ENCODE results near the gene ADCYAP1R1. TPM values are rescaled to one million over a fixed set of nuclear protein-coding genes. Genes with fewer than 3 reads are reported as not detected.

ADCYAP1R1 gene
- total RNA-seq, 6 experiments from 2014 or later, result 0.03 TPM; not detected in 5

GRCh38 chr7:31076641-31077310 is 24.7 kb downstream of the ADCYAP1R1 start:
- TF ChIP-seq CTCF (IDR thresholded peaks at IDR 0.05), result no peak
- Mint-ChIP-seq H3K27ac (no peak overlapping the region), H3K4me1 (ENCODE audit: low read depth) (peaks cover 6% of the 10 kb centered on the region), H3K27me3 (ENCODE audit: insufficient read depth) (peaks cover 23% of the 10 kb centered on the region), H3K9me3 (no peaks in the 10 kb centered on the region; the same call in 1 of the 2 replicates), H3K4me3 (no peak overlapping the region), H3K36me3 (ENCODE audit: low read depth) (no peaks in the 10 kb centered on the region)
- no peak for DNase-seq

- no peak overlapping the region for H3K27ac Mint-ChIP-seq
- H3K4me1 Mint-ChIP-seq (ENCODE audit: low read depth), result peaks cover 6% of the 10 kb centered on the region
- TF ChIP-seq CTCF (IDR thresholded peaks at IDR 0.05), result no peak
- no peaks in the 10 kb centered on the region; the same call in 1 of the 2 replicates for H3K9me3 Mint-ChIP-seq
- H3K4me3 Mint-ChIP-seq, result no peak overlapping the region
- H3K27me3 Mint-ChIP-seq (ENCODE audit: insufficient read depth), result peaks cover 32% of the 10 kb centered on the region
- DNase-seq, result no peak
- H3K36me3 Mint-ChIP-seq (ENCODE audit: low read depth), result no peaks in the 10 kb centered on the region
Observed at GRCh38 chr7:31077484-31078362, 25.6 kb downstream of the ADCYAP1R1 start.

GRCh38 chr7:31078363-31078990 is 26.4 kb downstream of the ADCYAP1R1 start:
- Mint-ChIP-seq H3K27me3 (ENCODE audit: insufficient read depth) (peaks cover 32% of the 10 kb centered on the region), H3K36me3 (ENCODE audit: low read depth) (no peaks in the 10 kb centered on the region), H3K4me3 (no peak overlapping the region), H3K27ac (no peak overlapping the region), H3K4me1 (ENCODE audit: low read depth) (peaks cover 6% of the 10 kb centered on the region), H3K9me3 (no peaks in the 10 kb centered on the region; the same call in 1 of the 2 replicates)
- no peak for DNase-seq
- no peak for TF ChIP-seq CTCF (IDR thresholded peaks at IDR 0.05)

- Mint-ChIP-seq H3K9me3 (no peaks in the 10 kb centered on the region; the same call in 1 of the 2 replicates), H3K27me3 (ENCODE audit: insufficient read depth) (peaks cover 38% of the 10 kb centered on the region), H3K36me3 (ENCODE audit: low read depth) (no peaks in the 10 kb centered on the region), H3K27ac (no peak overlapping the region), H3K4me3 (no peak overlapping the region), H3K4me1 (ENCODE audit: low read depth) (peaks cover 3% of the 10 kb centered on the region)
- no peak for TF ChIP-seq CTCF (IDR thresholded peaks at IDR 0.05)
- no peak for DNase-seq
Observed at GRCh38 chr7:31079126-31079823, 27.2 kb downstream of the ADCYAP1R1 start.

- no peak for TF ChIP-seq CTCF (IDR thresholded peaks at IDR 0.05)
- no peak overlapping the region for H3K27ac Mint-ChIP-seq
- no peaks in the 10 kb centered on the region for H3K36me3 Mint-ChIP-seq (ENCODE audit: low read depth)
- no peak overlapping the region for H3K4me3 Mint-ChIP-seq
- H3K4me1 Mint-ChIP-seq (ENCODE audit: low read depth), result no peaks in the 10 kb centered on the region
- no peak for DNase-seq
- H3K9me3 Mint-ChIP-seq, result no peaks in the 10 kb centered on the region; the same call in 1 of the 2 replicates
- H3K27me3 Mint-ChIP-seq (ENCODE audit: insufficient read depth), result peaks cover 38% of the 10 kb centered on the region
Observed at GRCh38 chr7:31079824-31080511, 27.9 kb downstream of the ADCYAP1R1 start.

Data from HFFc6 (cell line).